ENCODE data around the gene MPPED1. TPM values are rescaled to one million over a fixed set of nuclear protein-coding genes. Genes with fewer than 3 reads are reported as not detected.

The MPPED1 gene
- total RNA-seq, 2 donors from 2014 or later, result 0.11 to 0.59 TPM

DNA sequence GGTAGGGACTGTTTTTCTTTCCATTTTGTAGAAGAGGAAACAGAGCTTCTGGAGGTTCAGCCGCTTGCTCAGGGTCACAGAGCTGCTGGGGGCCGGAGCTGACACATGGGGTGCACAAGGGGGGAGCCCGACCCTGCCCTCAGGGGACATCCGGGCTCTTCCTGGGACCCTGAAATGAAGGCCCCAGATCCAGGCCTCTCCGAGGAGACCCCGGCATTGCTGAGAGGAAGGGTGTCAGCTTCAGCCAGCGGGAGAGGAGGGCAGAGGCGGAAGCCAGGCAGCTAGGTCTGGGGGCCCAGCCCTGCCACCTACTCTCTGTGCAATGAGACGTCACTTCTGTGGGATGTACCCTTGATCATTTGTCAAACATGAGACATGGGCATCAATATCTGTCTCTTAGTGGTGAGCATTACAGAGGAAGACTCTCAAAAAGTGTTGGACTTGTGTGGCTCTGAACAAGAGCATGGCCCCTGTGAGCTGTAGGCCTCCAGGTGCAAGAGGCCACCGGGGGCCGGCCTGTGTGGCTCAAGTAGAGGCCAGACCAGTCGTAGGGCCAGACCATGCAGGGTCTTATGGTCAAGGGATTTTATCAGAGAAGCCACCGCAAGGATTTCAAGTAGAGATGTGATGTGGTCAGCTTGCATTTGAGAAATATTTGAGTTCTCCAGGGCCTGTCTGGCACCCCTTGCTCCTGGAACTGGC lies 10.3 kb downstream of the MPPED1 start:
- Mint-ChIP-seq H3K4me3 (no peak overlapping the region), H3K27me3 (ENCODE audit: insufficient read depth) (no peaks in the 10 kb centered on the region), H3K9me3 (no peaks in the 10 kb centered on the region), H3K4me1 (peaks cover 7% of the 10 kb centered on the region), H3K36me3 (ENCODE audit: low read depth) (no peaks in the 10 kb centered on the region), H3K27ac (no peak overlapping the region)
- Histone ChIP-seq H3K27ac (ENCODE audit: low read depth, low read length) (no peak overlapping the region), H3K27me3 (ENCODE audit: control insufficient read depth, insufficient read depth, low read length, poor library complexity, severe bottlenecking) (no peaks in the 10 kb centered on the region), H3K9ac (ENCODE audit: extremely low read depth, low read length, poor library complexity, severe bottlenecking) (no peak overlapping the region), H3K4me3 (ENCODE audit: low read length) (no peak overlapping the region), H3K36me3 (ENCODE audit: control insufficient read depth, insufficient read depth, low read length) (no peaks in the 10 kb centered on the region), H3K9me3 (ENCODE audit: control insufficient read depth, low read length) (no peaks in the 10 kb centered on the region), H3K4me1 (ENCODE audit: control insufficient read depth, insufficient read depth, low read length) (no peaks in the 10 kb centered on the region)
- TF ChIP-seq, protein P1, sequence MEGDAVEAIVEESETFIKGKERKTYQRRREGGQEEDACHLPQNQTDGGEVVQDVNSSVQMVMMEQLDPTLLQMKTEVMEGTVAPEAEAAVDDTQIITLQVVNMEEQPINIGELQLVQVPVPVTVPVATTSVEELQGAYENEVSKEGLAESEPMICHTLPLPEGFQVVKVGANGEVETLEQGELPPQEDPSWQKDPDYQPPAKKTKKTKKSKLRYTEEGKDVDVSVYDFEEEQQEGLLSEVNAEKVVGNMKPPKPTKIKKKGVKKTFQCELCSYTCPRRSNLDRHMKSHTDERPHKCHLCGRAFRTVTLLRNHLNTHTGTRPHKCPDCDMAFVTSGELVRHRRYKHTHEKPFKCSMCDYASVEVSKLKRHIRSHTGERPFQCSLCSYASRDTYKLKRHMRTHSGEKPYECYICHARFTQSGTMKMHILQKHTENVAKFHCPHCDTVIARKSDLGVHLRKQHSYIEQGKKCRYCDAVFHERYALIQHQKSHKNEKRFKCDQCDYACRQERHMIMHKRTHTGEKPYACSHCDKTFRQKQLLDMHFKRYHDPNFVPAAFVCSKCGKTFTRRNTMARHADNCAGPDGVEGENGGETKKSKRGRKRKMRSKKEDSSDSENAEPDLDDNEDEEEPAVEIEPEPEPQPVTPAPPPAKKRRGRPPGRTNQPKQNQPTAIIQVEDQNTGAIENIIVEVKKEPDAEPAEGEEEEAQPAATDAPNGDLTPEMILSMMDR (conservative IDR thresholded peaks at IDR 0.05), result no peak
- WGBS, 2 experiments (ENCODE audit: insufficient coverage in 1 of 2, insufficient read length in 1 of 2), result 93% methylated on average over 8 to 13 of the region's 13 CpGs
- DNase-seq, result no peak

DNA sequence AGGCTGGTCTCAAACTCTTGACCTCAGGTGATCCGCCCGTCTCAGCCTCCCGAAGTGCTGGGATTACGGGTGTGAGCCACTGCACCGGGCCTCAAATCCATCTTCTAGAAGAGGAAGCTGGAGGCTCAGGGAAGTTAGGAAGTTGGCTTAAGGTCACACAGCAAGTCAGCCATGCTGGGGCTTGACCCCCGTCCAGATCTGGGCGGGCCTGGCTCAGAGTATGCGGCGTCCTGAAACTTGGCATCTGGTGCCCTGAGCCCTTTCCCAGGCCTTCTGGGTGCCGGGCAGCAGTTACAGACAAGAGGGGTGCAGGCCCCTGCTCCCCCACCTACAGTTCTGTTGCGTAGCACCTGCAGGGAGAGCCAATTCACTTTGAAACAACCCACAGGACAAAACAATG lies 11.2 kb downstream of the MPPED1 start:
- H3K27me3 Mint-ChIP-seq (ENCODE audit: insufficient read depth), result no peaks in the 10 kb centered on the region
- DNase-seq, result no peak
- H3K4me3 Mint-ChIP-seq, result no peak overlapping the region
- H3K9me3 Mint-ChIP-seq, result no peaks in the 10 kb centered on the region
- Histone ChIP-seq H3K9ac (ENCODE audit: extremely low read depth, low read length, poor library complexity, severe bottlenecking) (no peak overlapping the region), H3K9me3 (ENCODE audit: control insufficient read depth, low read length) (no peaks in the 10 kb centered on the region), H3K36me3 (ENCODE audit: control insufficient read depth, insufficient read depth, low read length) (no peaks in the 10 kb centered on the region), H3K27ac (ENCODE audit: low read depth, low read length) (no peak overlapping the region), H3K27me3 (ENCODE audit: control insufficient read depth, insufficient read depth, low read length, poor library complexity, severe bottlenecking) (no peaks in the 10 kb centered on the region), H3K4me3 (ENCODE audit: low read length) (no peak overlapping the region), H3K4me1 (ENCODE audit: control insufficient read depth, insufficient read depth, low read length) (no peaks in the 10 kb centered on the region)
- TF ChIP-seq, protein P1 (conservative IDR thresholded peaks at IDR 0.05), result no peak
- H3K36me3 Mint-ChIP-seq (ENCODE audit: low read depth), result no peaks in the 10 kb centered on the region
- H3K27ac Mint-ChIP-seq, result no peak overlapping the region
- peaks cover 7% of the 10 kb centered on the region for H3K4me1 Mint-ChIP-seq
- 89 to 93% methylated on average over 11 of the region's 11 CpGs for WGBS, 2 experiments (ENCODE audit: insufficient coverage in 1 of 2, insufficient read length in 1 of 2)

GRCh38 chr22:43424201-43424600 lies 12.4 kb downstream of the MPPED1 start:
- no peaks in the 10 kb centered on the region for H3K27me3 Mint-ChIP-seq (ENCODE audit: insufficient read depth)
- DNase-seq, result no peak
- no peak overlapping the region for H3K4me3 Mint-ChIP-seq
- Histone ChIP-seq H3K4me3 (ENCODE audit: low read length) (no peak overlapping the region), H3K9ac (ENCODE audit: extremely low read depth, low read length, poor library complexity, severe bottlenecking) (no peak overlapping the region), H3K9me3 (ENCODE audit: control insufficient read depth, low read length) (no peaks in the 10 kb centered on the region), H3K36me3 (ENCODE audit: control insufficient read depth, insufficient read depth, low read length) (no peaks in the 10 kb centered on the region), H3K4me1 (ENCODE audit: control insufficient read depth, insufficient read depth, low read length) (no peaks in the 10 kb centered on the region), H3K27ac (ENCODE audit: low read depth, low read length) (no peak overlapping the region), H3K27me3 (ENCODE audit: control insufficient read depth, insufficient read depth, low read length, poor library complexity, severe bottlenecking) (no peaks in the 10 kb centered on the region)
- no peaks in the 10 kb centered on the region for H3K36me3 Mint-ChIP-seq (ENCODE audit: low read depth)
- H3K27ac Mint-ChIP-seq, result no peak overlapping the region
- H3K9me3 Mint-ChIP-seq, result no peaks in the 10 kb centered on the region
- 92% methylated on average over 6 of the region's 7 CpGs; no CpG with 5 or more reads in 1 of the 2 experiments for WGBS, 2 experiments (ENCODE audit: insufficient coverage in 1 of 2, insufficient read length in 1 of 2)
- H3K4me1 Mint-ChIP-seq, result peaks cover 3% of the 10 kb centered on the region
- TF ChIP-seq, protein P1 (conservative IDR thresholded peaks at IDR 0.05), result no peak
